ENCODE results near the gene TBCC.
"Not testable (repeated sequence)": the region's sequence is repeated elsewhere in the genome, so short reads cannot be mapped to it uniquely, and the experiment has no call there.

The TBCC gene

GRCh38 chr6:42769836-42770235 lies 23.9 kb upstream of the TBCC start:
- DNase-seq (ENCODE audit: low read depth) = no peak

DNA sequence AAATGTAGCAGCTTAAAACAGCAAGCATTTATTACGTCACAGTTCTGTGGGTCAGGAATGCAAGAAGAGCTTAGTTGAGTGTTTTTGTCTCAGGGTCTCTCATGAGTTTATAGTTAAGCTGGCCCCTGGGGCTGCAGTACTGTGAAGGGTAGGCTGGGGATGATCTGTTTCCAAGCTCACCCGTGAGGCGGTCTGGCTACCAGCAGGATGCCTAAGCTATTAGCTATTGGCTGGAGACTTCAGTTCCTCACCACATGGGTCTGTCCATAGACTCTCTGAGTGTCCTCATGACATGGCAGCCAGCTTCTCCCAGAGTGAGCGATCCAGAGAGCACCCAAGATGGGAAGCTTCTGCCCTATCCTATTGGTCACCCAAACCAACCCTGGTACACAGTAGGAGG lies 23.1 kb upstream of the TBCC start:
- no peak for DNase-seq (ENCODE audit: low read depth)

- DNase-seq (ENCODE audit: low read depth) = no peak
Measured at GRCh38 chr6:42766163-42766670, 20.3 kb upstream of the TBCC start.

DNA sequence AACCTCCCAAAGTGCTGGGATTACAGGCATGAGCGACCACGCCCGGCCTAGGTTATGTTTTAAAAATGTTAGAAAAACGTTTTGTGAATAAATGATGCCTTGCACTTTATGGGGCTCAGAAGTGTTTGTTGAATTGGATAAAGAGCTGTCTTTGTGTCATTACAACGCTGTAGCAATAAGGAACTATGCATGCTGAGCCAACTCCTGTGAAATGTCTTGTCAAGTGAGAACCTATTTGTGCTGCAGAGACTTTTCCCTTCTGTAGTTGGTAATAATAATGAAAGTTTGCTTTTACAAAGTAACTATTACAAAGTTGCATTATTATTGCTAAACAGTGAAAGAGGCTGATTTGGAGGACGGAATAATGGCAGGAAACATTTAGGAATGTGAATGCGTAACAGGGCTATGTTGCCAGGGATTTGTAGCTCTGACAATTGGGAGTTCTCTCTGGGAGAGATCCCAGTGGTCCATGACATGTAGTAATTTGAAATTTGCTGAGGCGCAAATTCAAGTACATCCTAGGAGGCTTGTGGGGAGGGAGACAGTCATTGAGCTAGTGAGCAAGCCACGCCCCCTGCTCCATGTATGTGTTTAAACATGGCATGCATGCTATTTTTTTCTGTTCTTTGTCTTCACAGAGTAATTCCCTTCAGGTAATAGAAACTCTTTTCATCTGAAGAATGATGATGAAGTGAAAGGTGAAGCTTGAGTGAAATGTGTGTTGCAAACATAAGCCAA lies 19.2 kb upstream of the TBCC start:
- no peak for DNase-seq (ENCODE audit: low read depth)

- no peak for DNase-seq (ENCODE audit: low read depth)
Measured at GRCh38 chr6:42762950-42763349, 17.0 kb upstream of the TBCC start.

GRCh38 chr6:42762426-42762859 lies 16.5 kb upstream of the TBCC start:
- DNase-seq (ENCODE audit: low read depth) = no peak

DNA sequence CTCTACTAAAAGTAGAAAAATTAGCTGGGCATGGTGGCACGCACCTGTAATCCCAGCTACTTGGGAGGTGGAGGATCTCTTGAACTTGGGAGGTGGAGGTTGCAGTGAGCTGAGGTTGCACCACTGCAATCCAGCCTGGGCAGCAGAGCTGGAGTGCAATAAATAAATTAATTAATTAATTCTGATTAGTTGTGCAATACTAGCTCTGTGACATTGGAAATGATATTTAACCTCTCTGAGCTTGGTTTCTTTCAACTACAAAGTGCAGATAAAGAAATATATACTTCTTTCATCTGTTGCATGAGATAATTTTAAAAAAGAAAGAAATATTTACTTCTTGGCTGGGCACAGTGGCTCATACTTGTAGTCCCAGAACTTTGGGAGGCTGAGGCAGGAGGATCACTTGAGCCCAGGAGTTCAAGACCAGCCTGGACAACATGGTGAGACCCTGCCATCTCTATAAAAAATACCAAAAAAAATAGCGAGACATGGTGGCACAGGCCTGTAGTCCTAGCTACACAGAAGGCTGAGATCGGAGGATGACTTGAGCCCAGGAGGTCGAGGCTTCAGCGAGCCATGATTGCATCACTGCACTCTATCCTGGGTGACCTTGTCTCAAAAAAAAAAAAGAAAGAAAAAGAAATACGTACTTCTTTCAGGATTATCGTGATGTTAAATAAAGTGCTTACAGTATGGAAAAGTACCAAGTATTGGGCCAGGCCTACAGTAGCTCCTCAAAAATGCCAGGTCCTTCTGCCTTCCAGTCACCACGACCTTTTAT lies 15.6 kb upstream of the TBCC start:
- DNase-seq (ENCODE audit: low read depth) = no peak

DNA sequence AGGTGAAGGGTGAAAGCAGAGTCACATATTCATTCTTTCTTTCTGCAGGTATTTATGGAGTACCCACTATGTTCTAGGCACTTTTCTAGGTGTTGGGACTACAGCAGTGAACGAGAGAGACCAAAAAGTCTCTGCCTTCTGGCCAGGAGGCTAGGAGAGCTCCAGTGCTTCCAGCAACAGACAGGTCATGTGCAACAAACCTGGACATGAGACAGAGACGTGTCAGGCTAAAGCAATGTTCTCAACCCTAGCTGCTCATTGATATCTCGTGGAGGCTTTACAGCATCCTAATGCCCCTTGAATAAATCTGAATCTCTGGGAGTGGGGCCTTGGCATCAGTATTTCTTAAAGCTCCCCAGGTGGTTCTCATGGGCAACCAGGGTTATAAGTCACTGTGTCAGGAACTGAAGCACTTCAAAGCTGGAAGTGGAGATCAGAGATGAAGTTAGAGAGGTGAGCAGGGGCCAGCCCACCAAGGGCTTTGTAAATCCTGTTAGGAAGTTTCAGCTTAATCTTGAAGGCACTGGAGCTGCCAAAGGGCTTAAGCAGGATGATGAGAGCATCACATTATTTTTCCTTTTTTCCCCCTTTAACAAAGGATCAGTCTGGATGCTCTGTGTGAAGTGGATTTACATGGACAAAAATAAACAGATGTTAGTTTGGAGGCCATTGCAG lies 13.0 kb upstream of the TBCC start:
- DNase-seq (ENCODE audit: low read depth) = no peak

GRCh38 chr6:42756722-42757121 lies 10.8 kb upstream of the TBCC start:
- no peak for DNase-seq (ENCODE audit: low read depth)

DNA sequence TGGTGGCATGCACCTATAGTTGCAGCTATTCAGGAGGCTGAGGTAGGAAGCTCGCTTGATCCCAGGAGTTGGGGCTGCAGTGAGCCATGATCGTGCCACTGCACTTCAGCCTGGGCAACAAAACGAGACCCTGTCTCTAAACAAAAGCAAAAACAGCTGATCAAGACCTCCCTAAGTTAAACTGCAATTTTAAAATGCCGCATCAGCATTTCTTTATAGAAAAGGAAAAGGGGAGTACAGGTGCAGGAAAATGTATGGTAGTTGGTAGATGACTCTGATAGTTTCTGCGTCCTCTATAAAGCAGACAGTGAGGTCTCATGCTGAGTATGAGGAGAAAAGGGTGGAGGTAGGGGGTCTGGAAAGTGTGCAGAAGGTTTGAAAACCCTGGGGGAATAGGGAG lies 8.9 kb upstream of the TBCC start:
- no peak for DNase-seq (ENCODE audit: low read depth)

- no peak for DNase-seq (ENCODE audit: low read depth)
Measured at GRCh38 chr6:42751055-42751454, 5.2 kb upstream of the TBCC start.

- no peak for DNase-seq (ENCODE audit: low read depth)
Measured at GRCh38 chr6:42748203-42748898, 2.4 kb upstream of the TBCC start.

GRCh38 chr6:42746463-42747391 lies 824 bp upstream of the TBCC start:
- DNase-seq (ENCODE audit: low read depth) = peak; percentile 61

DNA sequence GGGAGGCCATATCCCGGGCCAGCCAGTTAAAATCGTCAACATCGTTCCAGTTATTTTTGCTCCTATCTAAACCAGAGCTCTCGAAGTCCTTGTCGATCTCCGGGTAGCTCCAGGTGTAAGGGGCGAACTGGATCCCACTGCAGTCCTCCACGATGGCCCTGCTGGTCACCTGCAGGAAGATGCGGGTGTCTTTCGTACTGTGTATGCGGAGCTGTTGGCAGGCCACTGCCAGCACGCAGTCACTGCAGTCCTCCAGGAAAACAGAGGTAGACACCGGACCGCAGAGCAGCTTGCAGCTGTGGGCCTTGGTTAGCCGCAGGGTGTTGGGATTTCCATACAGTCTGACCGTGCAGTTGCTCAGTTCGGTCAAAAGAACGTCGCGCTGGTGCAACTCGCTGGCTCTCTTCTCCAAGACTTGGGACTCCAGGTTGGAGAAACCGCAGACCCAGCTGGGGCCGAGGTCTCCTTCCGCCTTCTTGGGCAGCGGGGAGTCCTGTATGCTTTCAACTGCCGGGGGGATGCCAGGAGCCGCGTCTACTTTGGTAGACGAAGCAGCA lies 742 bp downstream of the TBCC start:
- DNase-seq (ENCODE audit: low read depth) = peak; percentile 19

DNA sequence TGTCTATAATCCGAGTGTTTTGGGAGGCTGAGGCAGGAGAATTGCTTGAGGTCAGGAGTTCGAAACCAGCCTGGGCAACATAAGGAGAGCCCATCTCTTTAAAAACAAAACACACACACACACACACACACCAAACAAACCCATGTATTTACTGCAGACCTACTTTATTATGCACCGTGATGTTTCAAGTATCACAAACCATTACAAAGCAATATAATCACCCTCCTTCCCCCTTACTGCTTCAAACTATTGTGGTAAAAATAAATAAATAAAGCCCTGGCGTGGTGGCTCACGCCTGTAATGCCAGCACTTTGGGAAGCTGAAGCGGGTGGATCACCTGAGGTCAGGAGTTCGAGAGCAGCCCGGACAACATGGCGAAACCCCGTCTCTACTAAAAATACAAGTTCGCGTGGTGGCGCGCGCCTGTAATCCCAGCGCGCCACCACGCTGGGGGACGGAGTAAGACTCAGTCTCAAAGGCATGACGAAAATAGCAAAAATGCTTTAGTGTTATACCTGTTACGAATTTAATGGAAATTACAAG lies 1.5 kb downstream of the TBCC start:
- no peak for DNase-seq (ENCODE audit: low read depth)

- DNase-seq (ENCODE audit: low read depth) = no peak
Measured at GRCh38 chr6:42742116-42742894, 3.6 kb downstream of the TBCC start.

GRCh38 chr6:42740725-42741124 lies 5.2 kb downstream of the TBCC start:
- no peak for DNase-seq (ENCODE audit: low read depth)

- DNase-seq (ENCODE audit: low read depth) = no peak
Measured at GRCh38 chr6:42735976-42736375, 9.9 kb downstream of the TBCC start.

GRCh38 chr6:42733867-42734481 lies 11.9 kb downstream of the TBCC start:
- DNase-seq (ENCODE audit: low read depth) = not testable (repeated sequence)

Measured in activated gamma-delta T cell treated with anti-CD3 and anti-CD28 coated beads, Interleukin-2, amount 50 U/mL, for 16 hours (primary cell).